Smooth muscle cell (in vitro differentiated cells): ENCODE data around the gene CHSY3. TPM values are rescaled to one million over a fixed set of nuclear protein-coding genes. Genes with fewer than 3 reads are reported as not detected.
A peak's percentile ranks its signal among the peaks of the same experiment; 100 is the strongest.

ENCODE experiments used
- DNase-seq: peaks from one replicate; lab custom pipeline; 2025; ENCODE audit not compliant: unreplicated experiment; lab: John Stamatoyannopoulos, UW
- H2AFZ ChIP-seq: fragments of 200-600 bp; sonication (generic); 2 replicates; pipeline ENCODE4 v1.6.0; 2016; ENCODE audit warnings: antibody characterized with exemption, low read depth, mild to moderate bottlenecking
- H3F3A ChIP-seq: fragments of 200-600 bp; sonication (generic); 2 replicates; pipeline ENCODE4 v1.6.0; 2017; ENCODE audit warnings: antibody characterized with exemption, low read depth
- H3K27ac ChIP-seq: fragments of 200-600 bp; sonication (generic); 2 replicates; pipeline ENCODE4 v1.5.1; 2016; ENCODE audit warnings: low read depth, mild to moderate bottlenecking
- H3K27me3 ChIP-seq: fragments of 200-600 bp; sonication (generic); 2 replicates; pipeline ENCODE4 v1.6.1; 2016; ENCODE audit warnings: low read depth, mild to moderate bottlenecking
- H3K36me3 ChIP-seq: fragments of 200-600 bp; sonication (generic); 2 replicates; pipeline ENCODE4 v1.5.1; 2016; ENCODE audit warnings: low read depth
- H3K4me1 ChIP-seq: fragments of 200-600 bp; sonication (generic); 2 replicates; pipeline ENCODE4 v1.5.1; 2016; ENCODE audit warnings: low read depth
- H3K4me2 ChIP-seq: fragments of 200-600 bp; sonication (generic); 2 replicates; pipeline ENCODE4 v1.6.0; 2016; ENCODE audit warnings: mild to moderate bottlenecking
- H3K4me3 ChIP-seq: fragments of 200-600 bp; sonication (generic); 2 replicates; pipeline ENCODE4 v1.5.1; 2016; ENCODE audit warnings: mild to moderate bottlenecking
- H3K79me2 ChIP-seq: fragments of 200-600 bp; sonication (generic); 2 replicates; pipeline ENCODE4 v1.6.0; 2016; ENCODE audit warnings: low read depth, mild to moderate bottlenecking
- H3K9ac ChIP-seq: fragments of 200-600 bp; sonication (generic); 2 replicates; pipeline ENCODE4 v1.6.0; 2016; ENCODE audit warnings: low read depth
- H3K9me3 ChIP-seq: fragments of 200-600 bp; sonication (generic); replicated peaks from 2 replicates; pipeline ENCODE4 v1.5.1; 2016; ENCODE audit warnings: low read depth
- H4K20me1 ChIP-seq: fragments of 200-600 bp; sonication (generic); 2 replicates; pipeline ENCODE4 v1.6.0; 2016; ENCODE audit warnings: low read depth
- CTCF ChIP-seq: fragments of 200-600 bp; sonication (generic); IDR thresholded peaks from 2 replicates; pipeline ENCODE4 v1.5.1; 2017; ENCODE audit warnings: borderline replicate concordance, mild to moderate bottlenecking, antibody characterized with exemption; ENCODE audit not compliant: insufficient read depth, poor library complexity, severe bottlenecking
- whole genome bisulfite sequencing: methylation state at CpG from one replicate; pipeline ENCODE4 v1.1.7; 2016; ENCODE audit warnings: low lambda C conversion rate; 5-methylcytosine and 5-hydroxymethylcytosine counted together
- polyA plus RNA-seq: library from polyadenylated mRNA; unstranded; fragments of >200 nt; fragmentation: Nextera tagmentation; extraction: Ambion mirVana; gene quantifications from 2 replicates; pipeline ENCODE4 v1.2.1, GENCODE V29; 2016
- total RNA-seq: library from RNA; depleted of rRNA; stranded (reverse); fragments of >200 nt; gene quantifications from 2 replicates; pipeline ENCODE4 v1.2.3, GENCODE V29; 2014

Gene CHSY3
- total and polyA plus RNA-seq, 2 experiments from 2014 or later = 12.7 to 15.6 TPM

- Histone ChIP-seq H3K79me2 (peaks cover 3% of the 10 kb centered on the region), H4K20me1 (no peaks in the 10 kb centered on the region), H3K4me3 (no peak overlapping the region), H3K9me3 (no peaks in the 10 kb centered on the region), H2AFZ (no peak overlapping the region), H3K4me2 (peak overlapping the region; percentile 12), H3K4me1 (no peaks in the 10 kb centered on the region), H3K36me3 (no peaks in the 10 kb centered on the region), H3K9ac (no peak overlapping the region), H3K27ac (no peak overlapping the region), H3K27me3 (no peaks in the 10 kb centered on the region), H3F3A (no peaks in the 10 kb centered on the region)
- 92% methylated on average over 1 of the region's 1 CpG for WGBS
- no peak for TF ChIP-seq CTCF
- DNase-seq = no peak
Measured at GRCh38 chr5:130052752-130053151, 148.5 kb downstream of the CHSY3 start.

GRCh38 chr5:130055572-130055971 lies 151.3 kb downstream of the CHSY3 start:
- Histone ChIP-seq H3K79me2 (peaks cover 3% of the 10 kb centered on the region), H3K9me3 (no peaks in the 10 kb centered on the region), H3K4me1 (no peaks in the 10 kb centered on the region), H4K20me1 (no peaks in the 10 kb centered on the region), H3F3A (no peaks in the 10 kb centered on the region), H3K36me3 (peaks cover 3% of the 10 kb centered on the region), H3K27me3 (no peaks in the 10 kb centered on the region), H3K27ac (no peak overlapping the region), H3K4me2 (no peak overlapping the region), H3K4me3 (no peak overlapping the region), H3K9ac (no peak overlapping the region), H2AFZ (no peak overlapping the region)
- 80% methylated on average over 4 of the region's 4 CpGs for WGBS
- no peak for DNase-seq
- TF ChIP-seq CTCF = no peak

GRCh38 chr5:130061746-130062145 lies 157.5 kb downstream of the CHSY3 start:
- Histone ChIP-seq H4K20me1 (no peaks in the 10 kb centered on the region), H3K27me3 (no peaks in the 10 kb centered on the region), H3K4me3 (no peak overlapping the region), H3K27ac (no peak overlapping the region), H3K9me3 (no peaks in the 10 kb centered on the region), H3K4me2 (no peak overlapping the region), H3K36me3 (peaks cover 3% of the 10 kb centered on the region), H3F3A (no peaks in the 10 kb centered on the region), H3K79me2 (no peaks in the 10 kb centered on the region), H3K4me1 (no peaks in the 10 kb centered on the region), H3K9ac (no peak overlapping the region), H2AFZ (no peak overlapping the region)
- WGBS = 93% methylated on average over 2 of the region's 2 CpGs
- DNase-seq = no peak
- TF ChIP-seq CTCF = no peak

- no peak overlapping the region for H3K4me2 ChIP-seq
- no peaks in the 10 kb centered on the region for H3K9me3 ChIP-seq
- no peak overlapping the region for H2AFZ ChIP-seq
- H3K36me3 ChIP-seq = peaks cover 3% of the 10 kb centered on the region
- H3K27me3 ChIP-seq = no peaks in the 10 kb centered on the region
- H3K4me3 ChIP-seq = no peak overlapping the region
- no peak overlapping the region for H3K27ac ChIP-seq
- no peaks in the 10 kb centered on the region for H3F3A ChIP-seq
- no peaks in the 10 kb centered on the region for H3K4me1 ChIP-seq
- H3K9ac ChIP-seq = no peak overlapping the region
- whole genome bisulfite sequencing = 95% methylated on average over 3 of the region's 3 CpGs
- no peaks in the 10 kb centered on the region for H4K20me1 ChIP-seq
- no peaks in the 10 kb centered on the region for H3K79me2 ChIP-seq
- TF ChIP-seq CTCF = no peak
- DNase-seq = no peak
Measured at GRCh38 chr5:130063603-130064002, 159.3 kb downstream of the CHSY3 start.
